Hypothalamus (tissue), 51 donors: ENCODE results near the gene FAM163B.
"Not testable (repeated sequence)": the region's sequence is repeated elsewhere in the genome, so short reads cannot be mapped to it uniquely, and the experiment has no call there.

Experiments
- DNase-seq, 51 donors: peaks; one replicate each; lab custom pipeline; 2025; lab: John Stamatoyannopoulos, UW

The FAM163B gene

DNA sequence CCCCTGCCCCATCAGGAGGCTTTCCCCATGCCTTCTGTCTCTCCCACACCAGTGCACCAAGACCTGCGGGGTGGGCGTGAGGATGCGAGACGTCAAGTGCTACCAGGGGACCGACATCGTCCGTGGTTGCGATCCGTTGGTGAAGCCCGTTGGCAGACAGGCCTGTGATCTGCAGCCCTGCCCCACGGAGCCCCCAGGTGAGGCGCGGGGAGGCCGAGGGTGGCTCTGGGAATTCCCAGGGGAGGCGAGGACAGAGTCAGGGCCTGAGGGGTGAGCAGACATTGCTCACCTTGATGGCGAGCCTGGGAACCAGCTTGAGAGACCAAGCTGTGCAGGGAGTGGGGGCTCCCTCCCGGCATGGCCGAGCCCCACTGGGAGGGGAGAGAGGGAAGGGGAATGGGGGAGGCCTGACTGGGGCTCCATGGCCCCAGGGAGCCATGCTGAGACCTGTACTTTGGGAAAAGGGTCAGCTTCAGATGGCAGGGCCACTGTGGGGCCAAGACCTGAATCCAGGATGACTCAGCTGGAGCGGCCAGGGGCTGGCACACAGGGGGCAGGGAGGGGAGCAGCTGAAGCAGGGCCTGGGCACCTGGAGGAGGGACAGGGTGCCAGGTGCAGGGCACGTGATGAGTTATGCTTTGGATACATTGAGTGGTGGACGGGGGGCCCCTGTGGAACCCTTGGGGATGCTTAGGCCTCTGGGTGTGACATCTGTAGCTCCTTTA lies 35.2 kb downstream of the FAM163B start:
- DNase-seq = no peak

- DNase-seq = peak in 48 of 51 donors; percentile 14 to 90 (median 68)
These were observed 36.3 kb downstream of the FAM163B start for GRCh38 chr9:133572821-133573361.

GRCh38 chr9:133571896-133572595 lies 37.1 kb downstream of the FAM163B start:
- DNase-seq = no peak

DNA sequence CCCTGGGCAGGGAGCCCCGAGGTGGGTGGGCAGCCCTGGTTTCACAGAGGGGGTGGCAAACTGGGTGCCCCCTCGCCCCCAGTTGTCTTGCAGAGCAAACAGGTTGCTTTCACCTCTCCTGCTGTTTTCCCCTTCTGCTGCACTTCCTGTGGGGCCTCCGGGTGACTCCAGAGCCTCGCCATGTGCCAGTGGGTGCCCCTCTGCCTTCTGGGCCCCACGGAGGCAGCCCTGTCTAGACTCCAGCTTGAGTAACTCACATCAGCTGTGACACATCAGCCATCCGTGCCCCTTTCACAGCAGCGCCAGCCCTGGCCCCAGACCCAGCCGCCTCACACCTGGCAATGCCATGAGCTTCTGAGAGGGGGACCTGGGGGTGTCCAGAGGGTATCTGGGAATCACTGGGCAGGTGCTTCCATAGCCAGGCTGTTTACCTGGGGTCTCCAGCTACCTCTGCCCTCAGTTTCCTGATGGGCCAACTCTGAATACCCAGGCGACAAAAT lies 37.7 kb downstream of the FAM163B start:
- DNase-seq = no peak

- DNase-seq = no peak
These were observed 38.5 kb downstream of the FAM163B start for GRCh38 chr9:133570691-133571080.

DNA sequence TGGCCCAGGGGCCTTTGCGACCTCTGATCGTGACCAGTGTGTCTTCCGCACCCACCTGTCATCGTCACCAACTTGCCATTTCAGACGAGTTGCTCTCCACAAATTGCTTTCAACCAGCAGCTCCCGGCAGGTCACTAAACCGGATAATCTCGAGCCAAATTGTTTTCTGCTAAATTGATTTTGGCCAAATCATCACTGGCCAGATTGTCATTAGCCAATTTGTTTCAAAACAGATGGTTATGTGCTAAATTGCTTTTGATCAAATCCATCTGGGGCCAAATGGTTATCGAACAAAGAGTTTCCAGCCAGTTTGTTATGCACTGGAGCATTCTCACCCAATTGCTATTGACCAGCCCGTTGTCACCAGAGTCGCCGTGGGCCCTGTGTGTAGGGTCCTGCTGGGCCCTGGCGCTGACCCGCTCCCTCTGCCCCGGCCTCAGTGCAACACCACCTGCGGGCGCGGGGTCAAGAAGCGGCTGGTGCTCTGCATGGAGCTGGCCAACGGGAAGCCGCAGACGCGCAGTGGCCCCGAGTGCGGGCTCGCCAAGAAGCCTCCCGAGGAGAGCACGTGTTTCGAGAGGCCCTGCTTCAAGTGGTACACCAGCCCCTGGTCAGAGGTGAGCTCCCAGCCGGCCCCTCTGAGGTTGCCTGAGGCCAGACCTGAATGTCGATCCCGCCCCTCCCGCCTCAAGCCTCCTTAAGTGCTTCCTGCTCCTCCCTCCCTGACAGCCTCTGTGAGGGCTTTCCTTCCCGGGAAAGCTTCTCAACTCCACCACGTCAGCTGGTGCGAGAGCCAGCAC lies 39.1 kb downstream of the FAM163B start:
- DNase-seq = no peak

DNA sequence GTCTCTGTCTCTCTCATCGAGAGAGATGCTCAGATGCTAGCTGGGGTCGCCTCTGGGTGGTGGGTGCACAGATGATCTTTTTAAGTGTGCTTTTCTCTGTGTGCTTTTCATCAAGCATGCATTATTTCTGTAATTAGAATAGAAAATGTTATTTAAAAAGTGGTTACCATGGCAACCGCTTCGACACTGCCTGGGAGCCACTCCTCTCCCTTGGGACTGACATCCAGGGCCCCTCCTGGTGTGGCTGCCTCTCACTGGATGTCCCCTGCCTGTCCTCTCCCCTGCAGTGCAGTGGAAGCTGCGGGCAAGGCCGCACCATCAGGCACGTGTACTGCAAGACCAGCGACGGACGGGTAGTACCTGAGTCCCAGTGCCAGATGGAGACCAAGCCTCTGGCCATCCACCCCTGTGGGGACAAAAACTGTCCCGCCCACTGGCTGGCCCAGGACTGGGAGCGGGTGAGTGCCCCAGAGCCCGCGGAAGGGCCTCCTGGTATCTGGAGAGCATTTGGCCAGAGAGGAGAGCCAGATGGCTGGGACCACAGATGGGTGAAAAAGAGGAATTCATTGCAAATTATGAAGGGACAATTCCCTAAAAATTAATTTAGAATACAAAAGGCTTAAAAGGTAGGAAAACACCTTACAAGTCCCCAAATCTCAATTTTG lies 39.9 kb downstream of the FAM163B start:
- DNase-seq = no peak

- DNase-seq = no peak
These were observed 41.0 kb downstream of the FAM163B start for GRCh38 chr9:133568186-133568585.

DNA sequence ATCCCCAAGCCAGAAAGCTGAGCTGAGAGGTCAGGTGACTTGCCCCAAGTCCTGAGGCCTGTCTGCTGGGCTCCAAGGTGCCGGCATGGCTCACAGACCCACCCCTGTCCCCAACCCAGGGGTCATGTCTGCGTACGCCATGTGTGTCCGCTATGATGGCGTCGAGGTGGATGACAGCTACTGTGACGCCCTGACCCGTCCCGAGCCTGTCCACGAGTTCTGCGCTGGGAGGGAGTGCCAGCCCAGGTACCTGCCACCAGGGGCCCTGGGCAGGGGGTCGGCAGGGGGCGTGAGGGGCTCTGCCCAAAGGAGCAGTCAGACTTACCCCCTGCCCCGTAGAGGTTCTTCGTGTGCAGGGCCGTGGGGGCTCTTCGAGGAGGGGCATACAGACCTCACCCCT lies 42.4 kb downstream of the FAM163B start:
- no peak for DNase-seq

GRCh38 chr9:133566382-133566781 lies 42.8 kb downstream of the FAM163B start:
- no peak for DNase-seq

DNA sequence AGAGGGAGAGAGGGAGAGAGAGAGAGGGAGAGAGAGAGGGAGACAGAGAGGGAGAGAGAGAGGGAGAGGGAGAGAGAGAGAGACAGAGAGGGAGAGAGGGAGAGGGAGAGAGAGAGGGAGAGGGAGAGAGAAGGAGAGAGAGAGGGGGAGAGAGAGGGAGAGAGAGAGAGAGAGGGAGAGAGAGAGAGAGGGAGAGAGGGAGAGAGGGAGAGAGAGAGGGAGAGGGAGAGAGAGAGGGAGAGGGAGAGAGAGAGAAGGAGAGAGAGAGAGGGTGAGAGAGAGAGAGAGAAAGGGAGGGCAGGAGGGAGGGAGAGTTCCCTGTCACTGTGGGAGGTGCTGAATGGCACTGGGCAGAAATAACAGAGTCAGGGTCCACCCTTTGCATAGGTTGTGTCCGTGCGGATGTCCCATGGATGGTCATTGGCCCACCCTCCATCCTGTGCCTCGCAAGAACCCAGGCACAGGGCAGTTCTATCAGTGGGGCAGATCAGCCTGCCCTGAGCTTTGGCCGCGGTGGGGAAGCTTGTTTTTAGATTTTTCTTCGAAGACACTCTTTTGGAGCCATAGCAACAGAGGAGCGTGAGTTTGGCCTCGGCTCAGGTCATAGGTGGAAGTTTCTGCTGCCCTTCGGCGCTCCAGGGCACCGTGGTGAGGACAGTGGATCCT lies 44.6 kb downstream of the FAM163B start:
- DNase-seq = no peak

DNA sequence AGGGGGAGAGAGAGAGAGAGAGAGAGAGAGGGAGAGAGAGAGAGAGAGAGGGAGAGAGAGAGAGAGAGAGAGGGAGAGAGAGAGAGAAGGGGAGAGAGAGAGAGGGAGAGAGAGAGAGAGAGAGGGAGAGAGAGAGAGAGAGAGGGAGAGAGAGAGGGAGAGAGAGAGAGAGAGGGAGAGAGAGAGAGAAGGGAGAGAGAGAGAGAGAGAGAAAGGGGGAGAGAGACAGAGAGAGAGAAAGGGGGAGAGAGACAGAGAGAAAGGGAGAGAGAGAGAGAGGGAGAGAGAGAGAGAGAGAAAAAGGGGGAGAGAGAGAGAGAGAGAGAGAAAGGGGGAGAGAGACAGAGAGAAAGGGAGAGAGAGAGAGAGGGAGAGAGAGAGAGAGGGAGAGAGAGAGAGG lies 45.4 kb downstream of the FAM163B start:
- DNase-seq = not testable (repeated sequence)

GRCh38 chr9:133563291-133563796 lies 45.8 kb downstream of the FAM163B start:
- no peak for DNase-seq

GRCh38 chr9:133562611-133563290 lies 46.4 kb downstream of the FAM163B start:
- DNase-seq = no peak

DNA sequence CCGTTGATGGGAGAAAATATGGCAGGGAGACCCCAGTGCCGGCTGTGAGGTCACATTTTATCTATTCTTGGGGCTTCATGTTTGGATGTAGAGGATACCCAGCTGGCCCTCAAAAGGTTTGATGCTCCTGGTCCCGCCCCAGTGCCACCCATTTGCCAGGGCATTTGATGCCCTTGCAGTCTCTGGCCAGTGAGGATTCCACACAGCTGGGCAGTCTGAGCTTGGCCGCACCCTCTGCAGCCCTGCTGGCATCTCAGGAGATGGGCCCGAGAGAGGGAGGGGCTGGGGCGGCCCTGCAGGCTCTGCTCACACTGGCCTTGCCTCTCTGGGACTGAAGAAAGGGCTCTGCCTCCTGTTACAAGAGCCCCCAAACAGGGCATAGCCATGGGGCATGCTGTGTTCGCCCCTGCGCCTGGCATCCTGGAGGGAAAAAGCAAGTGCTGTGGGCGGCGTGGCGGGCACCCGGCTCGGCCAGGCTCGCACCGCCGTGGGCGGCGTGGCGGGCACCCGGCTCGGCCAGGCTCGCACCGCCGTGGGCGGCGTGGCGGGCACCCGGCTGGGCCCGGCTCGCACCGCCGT lies 47.1 kb downstream of the FAM163B start:
- DNase-seq = no peak

DNA sequence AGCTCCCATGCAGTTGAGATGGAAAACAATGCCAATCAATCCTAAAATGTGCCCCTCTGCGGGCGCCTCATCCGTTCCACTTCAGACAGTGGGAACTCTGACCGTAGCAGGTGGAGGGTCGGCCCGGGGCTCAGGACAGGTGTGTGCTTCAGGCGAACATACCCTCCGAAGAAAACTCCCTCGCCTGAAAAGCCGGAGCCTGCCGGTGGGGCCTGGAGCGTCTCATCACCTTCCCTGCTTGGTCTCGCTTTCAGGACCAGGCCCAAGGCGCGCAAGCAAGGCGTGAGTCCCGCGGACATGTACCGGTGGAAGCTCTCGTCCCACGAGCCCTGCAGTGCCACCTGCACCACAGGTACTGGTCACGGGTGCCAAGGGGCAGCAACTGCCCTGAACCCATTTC lies 48.2 kb downstream of the FAM163B start:
- no peak for DNase-seq

DNA sequence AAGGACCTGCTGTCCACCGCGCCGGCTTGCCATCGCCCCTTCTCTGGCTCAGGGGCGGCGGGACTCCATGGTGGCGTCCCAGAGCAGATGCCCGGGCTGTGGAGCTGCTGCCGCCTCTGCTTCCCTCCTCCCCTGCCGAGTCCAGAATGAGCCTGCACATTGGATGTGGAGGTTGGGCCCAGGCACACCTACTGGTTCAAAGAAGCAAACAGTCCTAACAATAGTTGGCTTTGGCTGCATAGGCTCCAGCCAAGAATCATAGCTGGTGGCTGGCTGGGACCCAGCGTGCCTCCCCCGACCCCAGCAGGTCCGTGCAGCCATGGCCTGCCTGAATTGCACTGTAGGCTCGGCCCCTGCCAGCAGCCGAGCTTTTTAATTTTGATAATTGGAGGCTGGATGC lies 48.9 kb downstream of the FAM163B start:
- no peak for DNase-seq

- peak in 9 of 51 donors; percentile 24 to 82 (median 43) for DNase-seq
These were observed 50.7 kb downstream of the FAM163B start for GRCh38 chr9:133558191-133559126.
